GM12878 (cell line): ENCODE results near the gene KRTAP5-4. TPM values are rescaled to one million over a fixed set of nuclear protein-coding genes. Genes with fewer than 3 reads are reported as not detected.

Experiments
- ATAC-seq: fragments of 200-7000 bp; cut with Tn5 transposase; 3 replicates; pipeline ENCODE4 v1.9.1; 2020; ENCODE audit warnings: mild to moderate bottlenecking, moderate library complexity
- BruUV-seq: library from RNA; stranded (reverse); fragments of 400-500 nt; replicated peaks from 2 replicates; lab custom pipeline; 2021; lab: Mats Ljungman, UMichigan
- CTCF ChIA-PET: fragments of 300-600 bp; sonication (Branson Sonifier 250); formaldehyde crosslinking; extraction: SDS; loops from one replicate; lab custom pipeline; 2021; ENCODE audit warnings: inconsistent platforms; lab: Yijun Ruan, JAX
- POLR2A ChIA-PET: fragments of 350-600 bp; formaldehyde crosslinking; extraction: SDS; loops from one replicate; lab custom pipeline; 2021; ENCODE audit warnings: inconsistent platforms; lab: Charles Lee
- RAD21 ChIA-PET: fragments of 300-600 bp; sonication (Branson Sonifier 250); formaldehyde crosslinking; loops from one replicate; lab custom pipeline; 2023; ENCODE audit warnings: antibody characterized with exemption; ENCODE audit not compliant: unreplicated experiment; lab: Charles Lee
- SMC1A ChIA-PET: fragments of 300-600 bp; sonication (Branson Sonifier 250); formaldehyde crosslinking; loops from one replicate; lab custom pipeline; 2023; ENCODE audit not compliant: unreplicated experiment, uncharacterized antibody; lab: Charles Lee
- DNase-seq: peaks from one replicate; pipeline ENCODE4 v3.0.0-alpha.2; 2011; ENCODE audit warnings: low read depth, low spot score
- FAIRE-seq: peaks from 3 replicates; lab custom pipeline; 2011; peaks lifted over from hg19 to GRCh38; lab: Jason Lieb, UNC
- H2AFZ ChIP-seq: 2 replicates; pipeline ENCODE4 v1.6.0; 2011; ENCODE audit warnings: low read depth, low read length, control low read depth; ENCODE audit not compliant: control insufficient read depth
- H3K27ac ChIP-seq: 2 replicates; pipeline ENCODE4 v1.5.1; 2011; ENCODE audit warnings: control low read depth; ENCODE audit not compliant: control insufficient read depth, insufficient read depth
- H3K27me3 ChIP-seq, 2 experiments: replicated peaks in 1 of 2; 2 replicates each; pipeline versions ENCODE4 v1.6.0 to v1.6.1; 2011; ENCODE audit warnings: low read length in 1 of 2; ENCODE audit not compliant: control insufficient read depth in 2 of 2, insufficient read depth in 2 of 2
- H3K36me3 ChIP-seq, 2 experiments: 2 replicates each; pipeline ENCODE4 v1.5.1; 2011; ENCODE audit warnings: low read length in 1 of 2; ENCODE audit not compliant: control insufficient read depth in 2 of 2, insufficient read depth in 2 of 2
- H3K4me1 ChIP-seq: 2 replicates; pipeline ENCODE4 v1.6.1; 2011; ENCODE audit warnings: mild to moderate bottlenecking, low read length, moderate library complexity, mixed read lengths; ENCODE audit not compliant: control insufficient read depth, insufficient read depth
- H3K4me2 ChIP-seq: 2 replicates; pipeline ENCODE4 v1.6.0; 2011; ENCODE audit warnings: control low read depth; ENCODE audit not compliant: control insufficient read depth, insufficient read depth
- H3K4me3 ChIP-seq: fragments of 200-600 bp; sonication (generic); 2 replicates; pipeline ENCODE4 v1.5.1; 2016
- H3K79me2 ChIP-seq: 2 replicates; pipeline ENCODE4 v1.6.0; 2011; ENCODE audit warnings: low read length; ENCODE audit not compliant: control insufficient read depth, insufficient read depth
- H3K9ac ChIP-seq: 2 replicates; pipeline ENCODE4 v1.8.0; 2011; ENCODE audit warnings: low read length, control low read depth, mixed read lengths; ENCODE audit not compliant: control insufficient read depth, insufficient read depth
- H3K9me3 ChIP-seq: replicated peaks from 3 replicates; pipeline ENCODE4 v1.5.1; 2011; ENCODE audit warnings: mild to moderate bottlenecking, low read length; ENCODE audit not compliant: control insufficient read depth, insufficient read depth
- H4K20me1 ChIP-seq: 2 replicates; pipeline ENCODE4 v1.6.0; 2011; ENCODE audit not compliant: control insufficient read depth, insufficient read depth
- ATF7 ChIP-seq: fragments of 450-650 bp; IDR thresholded peaks from 2 replicates; pipeline ENCODE4 v1.6.1; 2016; ENCODE audit warnings: low read depth, mild to moderate bottlenecking
- EP300 ChIP-seq, 2 experiments: fragments of 150-350 bp in 1 of 2; IDR thresholded peaks; 2 replicates each; pipeline ENCODE4 v1.6.1; 2011 to 2012; ENCODE audit warnings: low read depth in 2 of 2, low read length in 2 of 2, borderline replicate concordance in 1 of 2, improper control_type of control experiment in 1 of 2, inconsistent platforms in 1 of 2; ENCODE audit not compliant: control insufficient read depth in 1 of 2
- HCFC1 ChIP-seq: fragments of 150-350 bp; IDR thresholded peaks from 2 replicates; pipeline ENCODE4 v1.6.1; 2014; ENCODE audit warnings: low read length
- NR2F1 ChIP-seq: fragments of 450-650 bp; conservative IDR thresholded peaks from 2 replicates; pipeline ENCODE4 v1.6.1; 2017; ENCODE audit warnings: mild to moderate bottlenecking
- POLR2AphosphoS5 ChIP-seq: IDR thresholded peaks from 2 replicates; pipeline ENCODE4 v1.6.1; 2011; ENCODE audit warnings: mild to moderate bottlenecking, low read length, inconsistent platforms
- RCOR1 ChIP-seq: conservative IDR thresholded peaks from 2 replicates; pipeline ENCODE4 v1.6.1; 2012; ENCODE audit warnings: low read depth, low read length, improper control_type of control experiment
- SREBF2 ChIP-seq: IDR thresholded peaks from 2 replicates; pipeline ENCODE4 v1.6.1; 2012; ENCODE audit warnings: mild to moderate bottlenecking, low read length
- STAT1 ChIP-seq: fragments of 450-650 bp; conservative IDR thresholded peaks from 2 replicates; pipeline ENCODE4 v1.6.1; 2014; ENCODE audit warnings: antibody characterized with exemption, mild to moderate bottlenecking
- TCF7 ChIP-seq: IDR thresholded peaks from 2 replicates; pipeline ENCODE4 v1.6.1; 2014; ENCODE audit warnings: antibody characterized with exemption, borderline replicate concordance
- WGBS: methylation state at CpG from one replicate; pipeline ENCODE4 v1.1.6; 2016; ENCODE audit warnings: low lambda C conversion rate; ENCODE audit not compliant: insufficient replicate concordance, insufficient coverage; ENCODE audit errors: missing lambda C conversion rate; 5-methylcytosine and 5-hydroxymethylcytosine counted together
- in situ Hi-C: fragments of 300-500 bp; cut with MboI; formaldehyde crosslinking; loops from 9 replicates; pipeline ENCODE4 v1.14.3; 2018; ENCODE audit warnings: mixed read lengths
- intact Hi-C: fragments of 100-400 bp; cut with micrococcal nuclease; formaldehyde crosslinking; loops from one replicate; pipeline ENCODE4 v1.14.2; 2022; ENCODE audit not compliant: unreplicated experiment
- polyA plus RNA-seq, 11 experiments: library from polyadenylated mRNA; depleted of rRNA in 4 of 11; unstranded in 6 of 11; stranded (reverse) in 5 of 11; fragments of >200 nt; fragmentation: Nextera tagmentation in 4 of 11; fragmentation: Illumina TruSeq in 1 of 11; extraction: Ambion mirVana in 4 of 11; extraction: Trizol in 1 of 11; gene quantifications; 1 replicate in 1 of 11; 2 replicates in 10 of 11; pipeline versions ENCODE4 v1.2.1 to v1.2.3, GENCODE V29; 2011 to 2016; ENCODE audit warnings: inconsistent platforms in 2 of 11, missing spikeins in 2 of 11, low read depth in 1 of 11
- total RNA-seq, 4 experiments: library from RNA; depleted of rRNA in 3 of 4; stranded (reverse); fragments of >200 nt in 3 of 4; fragmentation: Illumina TruSeq in 1 of 4; extraction: Trizol in 1 of 4; gene quantifications; 2 replicates each; pipeline versions ENCODE4 v1.2.1 to v1.2.3, GENCODE V29; 2013 to 2021
- TF ChIP-seq, protein P1 (sequence below): IDR thresholded peaks from 2 replicates; pipeline ENCODE4 v1.6.1; 2012; ENCODE audit warnings: mild to moderate bottlenecking, low read depth, low read length
- TF ChIP-seq, protein P2 (sequence below): fragments of 450-650 bp; IDR thresholded peaks from 2 replicates; pipeline ENCODE4 v1.6.1; 2017; ENCODE audit warnings: low read depth, mild to moderate bottlenecking, moderate library complexity
- TF ChIP-seq, protein P3 (sequence below): IDR thresholded peaks from 2 replicates; pipeline ENCODE4 v1.6.1; 2012; ENCODE audit warnings: low read depth, low read length, improper control_type of control experiment
- TF ChIP-seq, protein P4 (sequence below): fragments of 450-650 bp; IDR thresholded peaks from 2 replicates; pipeline ENCODE4 v1.6.1; 2017; ENCODE audit warnings: mild to moderate bottlenecking, moderate library complexity

The KRTAP5-4 gene
- total and polyA plus RNA-seq, 10 of the 15 experiments (the other 5 are each of a cell fraction or from before 2014, with no cell fraction given): not detected

DNA sequence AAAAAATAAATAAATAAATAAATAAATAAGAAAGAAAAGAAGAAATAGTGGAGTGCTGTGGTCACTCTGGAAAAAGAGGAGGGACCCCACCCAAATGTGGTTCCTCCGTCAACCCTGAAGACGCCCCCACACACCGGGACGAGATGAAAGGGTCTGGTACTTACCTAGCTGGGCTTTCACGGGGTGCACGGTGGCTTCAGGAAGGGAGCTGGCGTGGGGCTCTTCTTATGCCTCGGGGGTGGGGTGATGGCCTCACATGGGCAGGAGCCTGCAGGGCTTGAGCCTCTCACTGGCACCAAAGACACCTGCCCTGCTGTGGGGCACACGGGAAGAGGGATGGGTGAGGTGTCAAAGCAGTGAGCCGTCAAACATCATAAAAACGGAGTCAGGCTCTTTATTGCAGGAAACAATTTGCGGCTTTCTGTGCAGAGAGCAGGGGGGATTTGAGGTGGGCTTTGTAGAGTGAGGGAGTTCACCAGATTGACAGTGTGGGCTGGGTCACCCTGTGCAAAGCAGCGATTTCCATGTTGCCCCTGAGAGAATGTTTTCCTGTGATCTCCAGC lies 47.1 kb upstream of the KRTAP5-4 start (continued):
- TF ChIP-seq, protein P1, sequence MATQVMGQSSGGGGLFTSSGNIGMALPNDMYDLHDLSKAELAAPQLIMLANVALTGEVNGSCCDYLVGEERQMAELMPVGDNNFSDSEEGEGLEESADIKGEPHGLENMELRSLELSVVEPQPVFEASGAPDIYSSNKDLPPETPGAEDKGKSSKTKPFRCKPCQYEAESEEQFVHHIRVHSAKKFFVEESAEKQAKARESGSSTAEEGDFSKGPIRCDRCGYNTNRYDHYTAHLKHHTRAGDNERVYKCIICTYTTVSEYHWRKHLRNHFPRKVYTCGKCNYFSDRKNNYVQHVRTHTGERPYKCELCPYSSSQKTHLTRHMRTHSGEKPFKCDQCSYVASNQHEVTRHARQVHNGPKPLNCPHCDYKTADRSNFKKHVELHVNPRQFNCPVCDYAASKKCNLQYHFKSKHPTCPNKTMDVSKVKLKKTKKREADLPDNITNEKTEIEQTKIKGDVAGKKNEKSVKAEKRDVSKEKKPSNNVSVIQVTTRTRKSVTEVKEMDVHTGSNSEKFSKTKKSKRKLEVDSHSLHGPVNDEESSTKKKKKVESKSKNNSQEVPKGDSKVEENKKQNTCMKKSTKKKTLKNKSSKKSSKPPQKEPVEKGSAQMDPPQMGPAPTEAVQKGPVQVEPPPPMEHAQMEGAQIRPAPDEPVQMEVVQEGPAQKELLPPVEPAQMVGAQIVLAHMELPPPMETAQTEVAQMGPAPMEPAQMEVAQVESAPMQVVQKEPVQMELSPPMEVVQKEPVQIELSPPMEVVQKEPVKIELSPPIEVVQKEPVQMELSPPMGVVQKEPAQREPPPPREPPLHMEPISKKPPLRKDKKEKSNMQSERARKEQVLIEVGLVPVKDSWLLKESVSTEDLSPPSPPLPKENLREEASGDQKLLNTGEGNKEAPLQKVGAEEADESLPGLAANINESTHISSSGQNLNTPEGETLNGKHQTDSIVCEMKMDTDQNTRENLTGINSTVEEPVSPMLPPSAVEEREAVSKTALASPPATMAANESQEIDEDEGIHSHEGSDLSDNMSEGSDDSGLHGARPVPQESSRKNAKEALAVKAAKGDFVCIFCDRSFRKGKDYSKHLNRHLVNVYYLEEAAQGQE: no peak
- TF ChIP-seq, protein P2, sequence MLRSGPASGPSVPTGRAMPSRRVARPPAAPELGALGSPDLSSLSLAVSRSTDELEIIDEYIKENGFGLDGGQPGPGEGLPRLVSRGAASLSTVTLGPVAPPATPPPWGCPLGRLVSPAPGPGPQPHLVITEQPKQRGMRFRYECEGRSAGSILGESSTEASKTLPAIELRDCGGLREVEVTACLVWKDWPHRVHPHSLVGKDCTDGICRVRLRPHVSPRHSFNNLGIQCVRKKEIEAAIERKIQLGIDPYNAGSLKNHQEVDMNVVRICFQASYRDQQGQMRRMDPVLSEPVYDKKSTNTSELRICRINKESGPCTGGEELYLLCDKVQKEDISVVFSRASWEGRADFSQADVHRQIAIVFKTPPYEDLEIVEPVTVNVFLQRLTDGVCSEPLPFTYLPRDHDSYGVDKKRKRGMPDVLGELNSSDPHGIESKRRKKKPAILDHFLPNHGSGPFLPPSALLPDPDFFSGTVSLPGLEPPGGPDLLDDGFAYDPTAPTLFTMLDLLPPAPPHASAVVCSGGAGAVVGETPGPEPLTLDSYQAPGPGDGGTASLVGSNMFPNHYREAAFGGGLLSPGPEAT: no peak
- TF ChIP-seq EP300 (IDR thresholded peaks at IDR 0.05; ENCODE audit: borderline replicate concordance in 1 of 2, control insufficient read depth in 1 of 2, low read depth in 2 of 2, low read length in 2 of 2) (no peak), SREBF2 (no peak)

DNA sequence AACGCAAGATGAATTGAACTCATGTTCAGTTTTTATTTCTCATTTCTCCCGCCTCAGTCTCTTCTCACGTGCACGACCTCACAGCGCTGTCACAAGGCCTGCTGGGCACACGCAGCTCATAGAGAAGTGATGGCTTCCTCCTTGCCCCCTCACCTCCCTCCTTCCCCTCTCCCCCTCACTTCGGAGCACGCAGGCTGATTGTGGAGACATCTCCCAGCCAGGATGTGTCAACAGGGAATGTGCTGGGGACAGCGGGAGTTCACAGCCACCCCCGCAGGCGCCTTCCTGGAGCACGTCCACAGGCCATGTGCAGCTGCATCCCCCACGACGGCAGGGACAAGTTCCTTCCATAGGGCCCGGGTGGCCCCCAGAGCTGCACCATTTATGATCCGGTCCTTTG lies 46.0 kb upstream of the KRTAP5-4 start:
- POLR2A ChIA-PET: no interaction called here
- Histone ChIP-seq H3K27me3 (no peaks in the 10 kb centered on the region; a peak in 1 of 4 replicates), H3K9me3 (no peaks in the 10 kb centered on the region), H3K79me2 (no peaks in the 10 kb centered on the region), H3K9ac (no peak overlapping the region), H3K27ac (no peak overlapping the region), H3K4me2 (no peak overlapping the region), H3K4me1 (no peaks in the 10 kb centered on the region), H3K36me3 (no peaks in the 10 kb centered on the region), H2AFZ (no peak overlapping the region), H3K4me3 (no peak overlapping the region), H4K20me1 (no peaks in the 10 kb centered on the region)
- in situ Hi-C loops (no loop called here), intact Hi-C loops (no loop called here)
- SMC1A ChIA-PET: no interaction called here
- CTCF ChIA-PET: no interaction called here
- 12% methylated on average over 16 of the region's 16 CpGs for WGBS
- RAD21 ChIA-PET: no interaction called here
- no TSS peak for BruUV-seq
- DNase-seq (no peak), ATAC-seq (no peak), FAIRE-seq (no peak)
- TF ChIP-seq RCOR1: no peak
- TF ChIP-seq STAT1: no peak
- TF ChIP-seq, protein P3, sequence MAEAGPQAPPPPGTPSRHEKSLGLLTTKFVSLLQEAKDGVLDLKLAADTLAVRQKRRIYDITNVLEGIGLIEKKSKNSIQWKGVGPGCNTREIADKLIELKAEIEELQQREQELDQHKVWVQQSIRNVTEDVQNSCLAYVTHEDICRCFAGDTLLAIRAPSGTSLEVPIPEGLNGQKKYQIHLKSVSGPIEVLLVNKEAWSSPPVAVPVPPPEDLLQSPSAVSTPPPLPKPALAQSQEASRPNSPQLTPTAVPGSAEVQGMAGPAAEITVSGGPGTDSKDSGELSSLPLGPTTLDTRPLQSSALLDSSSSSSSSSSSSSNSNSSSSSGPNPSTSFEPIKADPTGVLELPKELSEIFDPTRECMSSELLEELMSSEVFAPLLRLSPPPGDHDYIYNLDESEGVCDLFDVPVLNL: no peak
- TF ChIP-seq, protein P4, sequence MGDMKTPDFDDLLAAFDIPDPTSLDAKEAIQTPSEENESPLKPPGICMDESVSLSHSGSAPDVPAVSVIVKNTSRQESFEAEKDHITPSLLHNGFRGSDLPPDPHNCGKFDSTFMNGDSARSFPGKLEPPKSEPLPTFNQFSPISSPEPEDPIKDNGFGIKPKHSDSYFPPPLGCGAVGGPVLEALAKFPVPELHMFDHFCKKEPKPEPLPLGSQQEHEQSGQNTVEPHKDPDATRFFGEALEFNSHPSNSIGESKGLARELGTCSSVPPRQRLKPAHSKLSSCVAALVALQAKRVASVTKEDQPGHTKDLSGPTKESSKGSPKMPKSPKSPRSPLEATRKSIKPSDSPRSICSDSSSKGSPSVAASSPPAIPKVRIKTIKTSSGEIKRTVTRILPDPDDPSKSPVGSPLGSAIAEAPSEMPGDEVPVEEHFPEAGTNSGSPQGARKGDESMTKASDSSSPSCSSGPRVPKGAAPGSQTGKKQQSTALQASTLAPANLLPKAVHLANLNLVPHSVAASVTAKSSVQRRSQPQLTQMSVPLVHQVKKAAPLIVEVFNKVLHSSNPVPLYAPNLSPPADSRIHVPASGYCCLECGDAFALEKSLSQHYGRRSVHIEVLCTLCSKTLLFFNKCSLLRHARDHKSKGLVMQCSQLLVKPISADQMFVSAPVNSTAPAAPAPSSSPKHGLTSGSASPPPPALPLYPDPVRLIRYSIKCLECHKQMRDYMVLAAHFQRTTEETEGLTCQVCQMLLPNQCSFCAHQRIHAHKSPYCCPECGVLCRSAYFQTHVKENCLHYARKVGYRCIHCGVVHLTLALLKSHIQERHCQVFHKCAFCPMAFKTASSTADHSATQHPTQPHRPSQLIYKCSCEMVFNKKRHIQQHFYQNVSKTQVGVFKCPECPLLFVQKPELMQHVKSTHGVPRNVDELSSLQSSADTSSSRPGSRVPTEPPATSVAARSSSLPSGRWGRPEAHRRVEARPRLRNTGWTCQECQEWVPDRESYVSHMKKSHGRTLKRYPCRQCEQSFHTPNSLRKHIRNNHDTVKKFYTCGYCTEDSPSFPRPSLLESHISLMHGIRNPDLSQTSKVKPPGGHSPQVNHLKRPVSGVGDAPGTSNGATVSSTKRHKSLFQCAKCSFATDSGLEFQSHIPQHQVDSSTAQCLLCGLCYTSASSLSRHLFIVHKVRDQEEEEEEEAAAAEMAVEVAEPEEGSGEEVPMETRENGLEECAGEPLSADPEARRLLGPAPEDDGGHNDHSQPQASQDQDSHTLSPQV: no peak
- no peak for TF ChIP-seq NR2F1
- no peak for TF ChIP-seq POLR2AphosphoS5
- no peak for TF ChIP-seq ATF7
- TF ChIP-seq TCF7: no peak
- no peak for TF ChIP-seq HCFC1
